ENCODE measurements around the gene RHBDL3. TPM values are rescaled to one million over a fixed set of nuclear protein-coding genes. Genes with fewer than 3 reads are reported as not detected.

Gene RHBDL3
- total RNA-seq, 6 donors from 2014 or later = 0.47 to 1.2 TPM; not detected in 4

GRCh38 chr17:32320847-32321246 lies 55.2 kb downstream of the RHBDL3 start:
- 94 to 100% methylated on average over 13 to 15 of the region's 15 CpGs for WGBS, 2 donors
- ATAC-seq (ENCODE audit: low FRiP score in 2 of 2) = no peak
- no peaks in the 10 kb centered on the region for H3K9me3 ChIP-seq
- H3K4me1 ChIP-seq = peaks cover 5 to 11% (median 7%) of the 10 kb centered on the region in 4 donors
- TF ChIP-seq POLR2A (IDR thresholded peaks at IDR 0.05) = no peak
- TF ChIP-seq EP300 (IDR thresholded peaks at IDR 0.05) = no peak
- no peak for TF ChIP-seq CTCF (IDR thresholded peaks at IDR 0.05)
- TF ChIP-seq POLR2AphosphoS5 (IDR thresholded peaks at IDR 0.05) = no peak
- no peaks in the 10 kb centered on the region for H3K27me3 ChIP-seq
- H3K36me3 ChIP-seq = no peaks in the 10 kb centered on the region
- peak in 1 of 2 donors; percentile 66 for DNase-seq
- no peak overlapping the region for H3K4me3 ChIP-seq
- no peak overlapping the region for H3K27ac ChIP-seq

- Histone ChIP-seq H3K4me3 (no peak overlapping the region), H3K36me3 (no peaks in the 10 kb centered on the region), H3K9me3 (no peaks in the 10 kb centered on the region), H3K27me3 (no peaks in the 10 kb centered on the region), H3K4me1 (peaks cover 5 to 11% (median 7%) of the 10 kb centered on the region in 4 donors), H3K27ac (no peak overlapping the region)
- TF ChIP-seq POLR2AphosphoS5 (IDR thresholded peaks at IDR 0.05) = no peak
- no peak for TF ChIP-seq CTCF (IDR thresholded peaks at IDR 0.05)
- TF ChIP-seq EP300 (IDR thresholded peaks at IDR 0.05) = no peak
- no peak for TF ChIP-seq POLR2A (IDR thresholded peaks at IDR 0.05)
- peak in 1 of 2 donors; percentile 84 for DNase-seq
- WGBS, 2 donors = 90 to 100% methylated on average over 4 to 10 of the region's 10 CpGs
- peak in 1 of 2 donors; percentile 27 for ATAC-seq (ENCODE audit: low FRiP score in 2 of 2)
Observed at GRCh38 chr17:32323046-32323445, 57.4 kb downstream of the RHBDL3 start.

- DNase-seq (peak in 1 of 2 donors; percentile 25), ATAC-seq (ENCODE audit: low FRiP score in 2 of 2) (no peak)
- Histone ChIP-seq H3K36me3 (no peaks in the 10 kb centered on the region), H3K27ac (peak overlapping the region in 2 of 4 donors; percentile 1 to 56), H3K27me3 (no peaks in the 10 kb centered on the region), H3K4me1 (peaks cover 5 to 11% (median 7%) of the 10 kb centered on the region in 4 donors), H3K9me3 (no peaks in the 10 kb centered on the region), H3K4me3 (peak overlapping the region in 1 of 4 donors; percentile 32)
- TF ChIP-seq POLR2AphosphoS5 (IDR thresholded peaks at IDR 0.05) = no peak
- no peak for TF ChIP-seq POLR2A (IDR thresholded peaks at IDR 0.05)
- no peak for TF ChIP-seq CTCF (IDR thresholded peaks at IDR 0.05)
- TF ChIP-seq EP300 (IDR thresholded peaks at IDR 0.05) = no peak
- WGBS, 2 donors = 29 to 40% methylated on average over 10 to 11 of the region's 11 CpGs
Observed at GRCh38 chr17:32323811-32324491, 58.3 kb downstream of the RHBDL3 start.

GRCh38 chr17:32327911-32328310 lies 62.3 kb downstream of the RHBDL3 start:
- H3K4me1 ChIP-seq = peaks cover 5 to 18% (median 10%) of the 10 kb centered on the region in 4 donors
- TF ChIP-seq POLR2AphosphoS5 (IDR thresholded peaks at IDR 0.05) (no peak), POLR2A (IDR thresholded peaks at IDR 0.05) (no peak), EP300 (IDR thresholded peaks at IDR 0.05) (no peak), CTCF (IDR thresholded peaks at IDR 0.05) (no peak)
- H3K27me3 ChIP-seq = no peaks in the 10 kb centered on the region
- 95% methylated on average over 1 of the region's 1 CpG for WGBS, 2 donors
- H3K9me3 ChIP-seq = no peaks in the 10 kb centered on the region
- no peak overlapping the region for H3K27ac ChIP-seq
- ATAC-seq (ENCODE audit: low FRiP score in 2 of 2) (no peak), DNase-seq (no peak)
- no peaks in the 10 kb centered on the region for H3K36me3 ChIP-seq
- H3K4me3 ChIP-seq = no peak overlapping the region

- no peak for TF ChIP-seq POLR2AphosphoS5 (IDR thresholded peaks at IDR 0.05)
- no peak for TF ChIP-seq CTCF (IDR thresholded peaks at IDR 0.05)
- TF ChIP-seq POLR2A (IDR thresholded peaks at IDR 0.05) = no peak
- no peak for TF ChIP-seq EP300 (IDR thresholded peaks at IDR 0.05)
- WGBS, 2 donors = 74 to 82% methylated on average over 3 of the region's 3 CpGs
Observed at GRCh38 chr17:32330147-32330546, 64.5 kb downstream of the RHBDL3 start.

More at GRCh38 chr17:32330147-32330546, 64.5 kb downstream of the RHBDL3 start:
- H3K36me3 ChIP-seq = peaks cover 0 to 17% (median 0%) of the 10 kb centered on the region in 4 donors
- DNase-seq (no peak), ATAC-seq (ENCODE audit: low FRiP score in 2 of 2) (no peak)
- H3K27ac ChIP-seq = no peak overlapping the region
- peaks cover 0 to 7% (median 3%) of the 10 kb centered on the region in 4 donors for H3K4me1 ChIP-seq
- H3K4me3 ChIP-seq = no peak overlapping the region
- H3K9me3 ChIP-seq = no peaks in the 10 kb centered on the region
- no peaks in the 10 kb centered on the region for H3K27me3 ChIP-seq
